CD4-positive, alpha-beta T cell treated with Interleukin-15 for 1 hour (primary cell): Measurements from ENCODE around the gene FBLN2.

Experiments
- DNase-seq: peaks from one replicate; pipeline ENCODE4 v3.0.0-alpha.2; 2020

Gene FBLN2

GRCh38 chr3:13569201-13569600, 20.3 kb downstream of the FBLN2 start:
- peak; percentile 8 for DNase-seq

- peak; percentile 10 for DNase-seq
These were observed 20.9 kb downstream of the FBLN2 start for GRCh38 chr3:13569641-13570390.

GRCh38 chr3:13570391-13571194, 21.7 kb downstream of the FBLN2 start:
- peak; percentile 14 for DNase-seq

- peak; percentile 13 for DNase-seq
These were observed 22.3 kb downstream of the FBLN2 start for GRCh38 chr3:13571264-13571663.

DNA sequence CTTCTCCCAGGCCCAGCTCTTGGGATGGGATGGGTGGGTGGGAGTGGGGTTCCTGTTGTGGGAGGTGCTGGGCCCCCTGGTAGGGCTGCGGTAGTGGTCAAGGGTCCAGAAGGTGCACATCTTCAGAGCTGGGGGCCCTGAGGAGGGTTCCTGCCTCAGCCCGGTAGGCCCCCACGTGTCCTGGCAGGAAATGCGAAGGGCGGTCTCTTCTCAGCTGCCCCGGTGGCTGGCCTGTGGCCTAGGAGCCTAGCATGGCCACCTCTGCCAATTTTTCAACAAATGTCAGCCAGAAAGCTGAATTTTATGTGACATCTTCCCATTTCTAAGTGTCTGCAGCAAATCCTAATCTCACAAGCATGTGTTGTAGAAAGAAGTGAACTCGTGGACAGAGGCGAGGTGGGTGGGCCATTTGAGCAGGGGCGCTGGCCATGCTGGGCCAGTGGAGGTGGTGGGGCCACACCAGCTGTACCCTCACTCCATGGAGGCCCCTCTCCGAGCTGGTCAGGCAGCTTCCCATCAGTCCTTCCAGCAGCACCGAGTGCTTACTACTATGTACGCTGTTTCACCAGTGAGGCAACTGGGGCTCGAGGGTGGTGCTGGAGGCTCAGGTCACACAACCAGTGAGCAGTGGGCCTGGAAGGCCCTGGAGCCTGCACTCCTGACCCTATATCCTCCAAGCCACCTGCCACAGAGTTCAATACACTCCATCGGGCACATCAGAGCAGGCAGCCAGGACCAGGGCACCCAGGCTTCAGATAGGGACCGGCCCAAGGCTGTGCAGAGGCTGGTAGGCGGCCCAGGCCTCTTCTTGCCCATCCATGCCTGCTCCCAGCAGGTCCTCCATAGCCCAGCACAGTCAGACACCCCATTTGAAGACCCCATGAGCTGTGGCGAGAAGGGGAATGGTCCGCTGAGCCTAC, 23.2 kb downstream of the FBLN2 start:
- peak; percentile 15 for DNase-seq

DNA sequence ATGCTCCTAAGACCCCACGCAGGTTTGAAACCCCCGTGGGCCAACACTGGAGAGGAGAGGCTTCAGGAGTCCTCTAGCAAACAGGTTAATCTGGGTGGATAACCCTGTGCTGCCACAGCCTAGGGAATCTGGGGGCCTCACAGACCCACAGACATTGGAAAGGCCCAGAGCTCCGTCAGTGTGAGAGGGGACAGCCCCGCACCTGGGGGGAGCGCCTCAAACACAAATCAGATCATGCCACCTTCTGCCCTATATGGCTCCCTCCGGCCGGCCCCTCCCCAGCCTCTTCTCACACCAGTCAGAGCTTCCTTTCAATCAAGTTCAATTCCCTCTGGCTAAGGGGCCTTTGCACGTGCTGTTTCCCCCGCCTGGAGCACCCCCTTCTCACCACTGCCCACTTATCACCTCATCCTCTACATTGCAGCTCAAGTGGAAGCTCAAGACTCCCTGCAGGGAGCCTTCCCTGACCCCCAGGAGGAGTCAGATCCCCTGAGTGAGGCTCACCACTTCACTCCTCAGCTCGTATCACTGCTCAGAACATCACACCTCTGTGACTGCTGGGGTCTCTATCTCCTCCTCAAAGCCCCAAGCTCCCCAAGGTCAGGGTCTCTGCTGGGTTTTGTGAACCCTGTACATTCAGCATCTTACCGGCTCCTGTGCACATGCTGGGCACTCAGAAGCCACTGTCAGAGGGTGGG, 24.1 kb downstream of the FBLN2 start:
- no peak for DNase-seq

- peak; percentile 4 for DNase-seq
These were observed 25.3 kb downstream of the FBLN2 start for GRCh38 chr3:13574083-13574797.

GRCh38 chr3:13574798-13575451, 26.0 kb downstream of the FBLN2 start:
- peak; percentile 1 for DNase-seq

DNA sequence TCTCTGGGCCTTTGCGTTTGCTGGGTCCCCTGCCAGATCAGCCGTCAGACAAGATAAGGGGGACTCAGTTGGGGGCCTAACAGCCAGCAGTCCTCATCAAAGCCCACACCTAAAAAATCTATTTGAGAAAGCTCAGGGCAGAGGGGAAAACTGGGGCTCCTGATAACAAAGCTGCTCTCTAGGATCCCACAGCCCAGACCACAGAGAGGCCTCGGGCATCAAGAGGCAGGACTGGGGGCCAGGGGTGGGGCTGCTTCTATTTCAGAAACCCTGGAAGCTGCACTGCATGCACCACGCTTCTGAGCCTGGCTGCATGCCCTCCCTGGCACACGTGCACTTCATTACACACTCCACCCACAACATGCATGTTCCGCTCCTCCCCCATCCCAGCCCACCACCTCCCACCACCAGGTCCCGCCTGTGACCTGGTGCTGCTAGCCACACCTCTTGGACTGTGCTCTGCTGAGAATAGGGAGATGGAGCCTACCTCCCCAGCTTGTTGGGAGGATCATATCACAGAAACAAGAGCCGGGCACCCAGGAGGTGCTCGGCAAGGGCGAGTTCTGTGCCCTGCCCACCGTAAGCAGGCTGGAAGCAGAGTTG, 26.6 kb downstream of the FBLN2 start:
- peak; percentile 11 for DNase-seq

- DNase-seq = peak; percentile 10
These were observed 28.5 kb downstream of the FBLN2 start for GRCh38 chr3:13577181-13578121.

- DNase-seq = no peak
These were observed 29.3 kb downstream of the FBLN2 start for GRCh38 chr3:13578251-13578650.

DNA sequence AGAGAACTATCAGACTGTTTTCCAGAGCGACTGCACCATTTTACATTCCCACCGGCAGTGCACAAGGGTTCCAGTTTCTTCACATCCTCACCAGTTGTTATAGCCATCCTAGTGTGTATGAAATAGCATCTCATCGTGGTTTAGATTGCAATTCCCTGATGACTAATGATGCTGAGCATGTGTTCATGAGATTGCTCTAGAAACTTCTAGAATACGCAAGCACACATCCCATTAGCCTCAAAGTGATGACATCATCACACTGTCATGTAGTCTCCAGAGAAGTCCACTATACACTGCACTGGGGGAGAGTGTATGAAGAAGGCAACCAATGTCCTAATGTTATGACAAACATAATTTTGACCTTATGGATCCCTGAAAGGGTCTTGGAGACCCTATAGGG, 30.1 kb downstream of the FBLN2 start:
- DNase-seq = no peak

DNA sequence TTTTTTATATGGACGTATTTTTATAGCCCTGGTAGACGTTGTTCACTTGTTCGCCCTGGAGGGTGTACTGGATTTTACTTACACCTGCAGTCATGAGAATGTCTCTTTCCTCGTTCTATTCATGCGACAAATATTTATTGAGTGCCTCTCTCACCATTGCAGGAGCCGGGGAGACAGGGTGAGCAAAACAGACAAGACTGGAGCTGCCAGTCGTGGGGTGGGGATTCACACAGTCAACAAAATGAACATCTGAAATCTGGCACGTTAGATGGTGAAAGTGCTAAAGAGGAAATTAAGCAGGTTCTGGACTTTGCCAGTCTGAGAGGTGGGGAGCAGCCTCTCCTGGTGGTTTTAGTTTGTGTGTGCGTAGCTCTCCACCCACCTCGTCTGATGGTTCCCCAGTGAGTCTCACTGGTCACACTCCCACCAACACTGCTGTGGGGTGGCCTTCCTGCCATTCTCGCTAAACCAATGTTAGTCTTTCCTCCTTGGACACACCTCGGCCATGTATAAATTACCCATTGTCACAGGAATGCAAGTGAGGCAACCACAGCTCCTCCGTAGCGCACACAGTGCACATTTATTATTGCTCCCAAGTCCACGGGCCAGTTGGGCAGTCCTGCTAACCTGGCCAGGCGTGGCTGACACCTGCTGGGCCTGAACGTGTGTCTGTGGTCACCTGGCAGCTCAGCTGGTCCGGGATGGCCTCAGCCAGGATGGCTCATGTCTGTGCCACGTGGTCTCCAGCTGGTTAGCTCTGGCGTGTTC, 31.5 kb downstream of the FBLN2 start:
- no peak for DNase-seq

DNA sequence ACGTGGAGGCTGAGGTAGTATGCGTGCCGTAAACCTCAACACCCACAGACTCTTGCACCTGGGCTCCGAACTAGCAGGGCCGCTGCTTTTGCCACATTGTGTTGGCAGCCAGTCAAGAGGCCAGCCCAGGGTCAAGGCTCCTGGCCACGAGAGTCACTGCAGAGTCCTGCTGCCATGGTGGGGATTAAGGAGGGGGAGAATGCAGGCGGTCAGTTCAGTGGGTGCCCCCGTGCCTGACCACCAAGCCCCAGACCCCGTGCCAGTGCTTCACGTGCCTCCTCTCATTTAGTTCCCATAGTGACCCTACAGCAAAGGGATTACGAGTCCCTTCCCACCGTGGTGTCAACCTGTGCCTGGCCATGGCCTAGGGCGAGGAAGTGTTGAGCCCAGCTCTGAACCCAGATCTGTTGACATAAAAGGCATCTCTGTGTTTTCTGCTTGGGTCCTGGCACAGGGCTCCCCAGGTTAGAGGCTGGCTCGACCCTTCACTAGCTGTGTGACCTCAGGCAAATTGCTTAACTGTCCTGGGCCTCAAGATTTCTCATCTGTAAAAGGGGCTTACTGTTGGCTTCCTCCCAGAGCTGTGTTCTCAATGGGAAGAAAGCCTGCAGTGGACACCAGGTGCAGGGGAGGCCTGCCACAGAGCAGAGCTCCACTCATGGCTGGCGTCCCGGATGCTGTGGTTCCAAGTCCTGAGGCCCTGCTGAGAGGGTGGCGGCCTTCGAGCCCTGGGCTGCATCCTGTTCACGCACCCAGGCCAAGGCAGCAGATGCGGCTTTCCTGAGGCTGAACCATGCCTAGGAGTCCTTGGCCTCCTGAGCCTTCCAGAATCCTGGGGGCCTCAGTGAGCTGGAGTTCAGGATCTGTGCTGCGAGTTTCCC, 32.8 kb downstream of the FBLN2 start:
- DNase-seq = no peak

GRCh38 chr3:13582366-13583250, 33.7 kb downstream of the FBLN2 start:
- no peak for DNase-seq
